ENCODE measurements around the gene SLC40A1.

DNA sequence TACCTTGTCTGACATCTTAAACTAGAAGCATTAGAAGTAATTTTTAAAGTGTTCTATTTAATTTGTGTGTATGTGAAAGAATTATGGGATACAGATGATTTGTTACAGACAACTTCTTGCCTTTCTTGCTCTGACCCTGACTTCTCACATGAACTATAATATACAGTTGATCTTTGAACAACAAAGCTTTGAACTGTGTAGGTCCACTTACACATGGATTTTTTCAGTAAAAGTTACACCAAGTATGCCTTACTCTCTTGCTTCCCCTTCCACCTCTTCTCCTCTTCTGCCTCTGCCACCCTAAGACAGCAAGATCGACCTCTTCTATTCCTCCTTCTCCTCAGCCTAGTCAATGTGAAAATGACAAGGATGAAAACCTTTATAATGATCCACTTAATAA is 42.2 kb downstream of the SLC40A1 start:
- TF ChIP-seq CTCF (IDR thresholded peaks at IDR 0.05) (no peak), POLR2A (IDR thresholded peaks at IDR 0.05) (no peak)
